GDM1 (cell line): ENCODE measurements around the gene OR5K1.

ENCODE experiments used
- DNase-seq: peaks from one replicate; lab custom pipeline; 2025; lab: John Stamatoyannopoulos, UW

Gene OR5K1

GRCh38 chr3:98514948-98515347 lies 51.9 kb downstream of the OR5K1 start:
- no peak for DNase-seq

GRCh38 chr3:98518816-98519215 lies 55.8 kb downstream of the OR5K1 start:
- DNase-seq = no peak

GRCh38 chr3:98519351-98519750 lies 56.4 kb downstream of the OR5K1 start:
- DNase-seq = no peak

- DNase-seq = peak; percentile 4
Measured at GRCh38 chr3:98521897-98522543, 59.0 kb downstream of the OR5K1 start.
